Gastrocnemius medialis (tissue), 4 donors: ENCODE measurements around the gene VASN. TPM values are rescaled to one million over a fixed set of nuclear protein-coding genes. Genes with fewer than 3 reads are reported as not detected.

Source experiments
- ATAC-seq, 2 donors: fragments of 150-250 bp; one replicate each; pipeline ENCODE4 v1.9.1; 2016
- DNase-seq, 2 donors: peaks; one replicate each; pipeline ENCODE4 v3.0.0-alpha.2; 2019
- H3K27ac ChIP-seq, 4 donors: fragments of 200-600 bp; sonication (generic); 1 replicate in 1 of 4; 2 replicates in 3 of 4; pipeline ENCODE4 v1.5.1; 2016 to 2018; ENCODE audit warnings: mild to moderate bottlenecking in 2 of 4, moderate library complexity in 1 of 4
- H3K27me3 ChIP-seq, 3 donors: fragments of 200-600 bp; sonication (generic) in 2 of 3; 1 replicate in 1 of 3; 2 replicates in 2 of 3; pipeline versions ENCODE4 v1.5.1 to v1.6.0; 2016 to 2019; ENCODE audit warnings: mild to moderate bottlenecking in 1 of 3, moderate library complexity in 1 of 3
- H3K36me3 ChIP-seq, 2 donors: fragments of 200-600 bp; sonication (generic) in 1 of 2; one replicate each; pipeline ENCODE4 v1.5.1; 2017 to 2018
- H3K4me1 ChIP-seq, 2 donors: fragments of 200-600 bp; sonication (generic) in 1 of 2; one replicate each; pipeline ENCODE4 v1.5.1; 2016 to 2017; ENCODE audit warnings: mild to moderate bottlenecking in 2 of 2
- H3K4me3 ChIP-seq, 4 donors: fragments of 200-600 bp; sonication (generic) in 3 of 4; 1 replicate in 1 of 4; 2 replicates in 3 of 4; pipeline ENCODE4 v1.5.1; 2016 to 2019; ENCODE audit warnings: mild to moderate bottlenecking in 2 of 4
- H3K9me3 ChIP-seq, 3 donors: fragments of 200-600 bp; sonication (generic) in 2 of 3; 1 replicate in 1 of 3; 2 replicates in 2 of 3; pipeline ENCODE4 v1.5.1; 2016 to 2019
- POLR2A ChIP-seq, 2 donors: fragments of 450-650 bp; IDR thresholded peaks; one replicate each; pipeline ENCODE4 v1.6.1; 2017; ENCODE audit warnings: antibody characterized with exemption in 2 of 2, mild to moderate bottlenecking in 2 of 2, moderate library complexity in 2 of 2
- in situ Hi-C, 4 donors: fragments of 200-750 bp; cut with MboI; loops; one replicate each; pipeline versions ENCODE4 v1.15.0 to v1.8.0; 2017; ENCODE audit warnings: low sequenced_read_pairs in 4 of 4
- intact Hi-C: fragments of 100-400 bp; cut with DNase I; formaldehyde crosslinking; loops from one replicate; pipeline ENCODE4 v1.15.1; 2023; ENCODE audit warnings: low total_unique reads
- total RNA-seq, 4 donors: library from RNA; depleted of rRNA; stranded (reverse); fragments of >200 nt; gene quantifications; one replicate each; pipeline versions ENCODE4 v1.1.0 to v1.2.3, GENCODE V29; 2016
- TF ChIP-seq, protein P1 (sequence below), 5 experiments: fragments of 450-650 bp in 3 of 5; fragments of 200-600 bp in 2 of 5; sonication (generic) in 2 of 5; IDR thresholded peaks in 4 of 5; conservative IDR thresholded peaks in 1 of 5; 1 replicate in 4 of 5; 2 replicates in 1 of 5; pipeline ENCODE4 v1.5.1; 2016 to 2019; ENCODE audit warnings: antibody characterized with exemption in 5 of 5, mild to moderate bottlenecking in 3 of 5, moderate library complexity in 3 of 5

VASN gene
- total RNA-seq, 4 donors from 2014 or later, result 2.4 to 12.8 (median 3.7) TPM

DNA sequence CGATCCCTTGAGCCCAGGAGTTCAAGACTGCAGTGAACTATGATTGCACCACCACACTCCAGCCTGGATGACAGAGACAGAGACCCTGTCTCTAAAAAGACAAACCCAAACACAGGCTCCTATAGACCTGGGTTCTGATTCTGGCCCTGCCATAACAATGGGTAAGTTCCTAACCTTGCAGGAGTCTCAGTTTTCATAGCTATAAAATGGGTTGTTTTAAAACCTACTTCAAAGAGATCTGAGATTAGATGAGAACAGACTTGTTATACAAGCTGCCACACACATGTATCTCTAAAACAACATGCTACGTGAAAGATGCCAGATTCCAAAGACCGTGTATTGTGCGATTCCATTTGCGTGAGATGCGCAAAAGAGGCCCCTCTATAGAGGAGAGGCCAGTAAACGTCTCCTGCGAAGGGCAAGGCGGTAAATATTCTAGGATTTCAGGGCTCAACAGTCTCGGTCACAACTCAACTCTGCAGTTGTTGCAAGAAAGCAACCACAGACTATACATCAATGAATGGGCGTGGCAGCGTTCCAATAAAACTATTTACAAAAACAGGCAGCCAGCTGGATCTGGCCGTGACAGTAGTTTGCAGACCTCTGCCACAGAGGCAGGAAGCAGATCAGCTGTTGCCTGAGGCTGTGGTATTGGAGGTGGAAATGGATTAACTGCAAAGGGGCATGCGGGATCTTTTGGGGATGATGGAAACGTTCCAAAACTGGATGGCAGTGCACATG is 38.9 kb downstream of the VASN start:
- ATAC-seq (no peak), DNase-seq (no peak)
- Histone ChIP-seq H3K27me3 (no peaks in the 10 kb centered on the region), H3K4me1 (peaks cover 0 to 11% of the 10 kb centered on the region in 2 donors), H3K4me3 (no peak overlapping the region), H3K36me3 (peaks cover 0 to 18% of the 10 kb centered on the region in 2 donors), H3K9me3 (no peaks in the 10 kb centered on the region), H3K27ac (no peak overlapping the region)
- intact Hi-C loops, result no loop called here
- in situ Hi-C loops, result loop anchor here in 3 of 4 donors (10.0 kb wide), 2 partner anchors 56 to 126 kb away; partner anchors contain the start of gene PAM16 (in 2 of the 3)
- TF ChIP-seq, protein P1, sequence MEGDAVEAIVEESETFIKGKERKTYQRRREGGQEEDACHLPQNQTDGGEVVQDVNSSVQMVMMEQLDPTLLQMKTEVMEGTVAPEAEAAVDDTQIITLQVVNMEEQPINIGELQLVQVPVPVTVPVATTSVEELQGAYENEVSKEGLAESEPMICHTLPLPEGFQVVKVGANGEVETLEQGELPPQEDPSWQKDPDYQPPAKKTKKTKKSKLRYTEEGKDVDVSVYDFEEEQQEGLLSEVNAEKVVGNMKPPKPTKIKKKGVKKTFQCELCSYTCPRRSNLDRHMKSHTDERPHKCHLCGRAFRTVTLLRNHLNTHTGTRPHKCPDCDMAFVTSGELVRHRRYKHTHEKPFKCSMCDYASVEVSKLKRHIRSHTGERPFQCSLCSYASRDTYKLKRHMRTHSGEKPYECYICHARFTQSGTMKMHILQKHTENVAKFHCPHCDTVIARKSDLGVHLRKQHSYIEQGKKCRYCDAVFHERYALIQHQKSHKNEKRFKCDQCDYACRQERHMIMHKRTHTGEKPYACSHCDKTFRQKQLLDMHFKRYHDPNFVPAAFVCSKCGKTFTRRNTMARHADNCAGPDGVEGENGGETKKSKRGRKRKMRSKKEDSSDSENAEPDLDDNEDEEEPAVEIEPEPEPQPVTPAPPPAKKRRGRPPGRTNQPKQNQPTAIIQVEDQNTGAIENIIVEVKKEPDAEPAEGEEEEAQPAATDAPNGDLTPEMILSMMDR (IDR thresholded peaks at IDR 0.05 in 4 of 5, conservative IDR thresholded peaks at IDR 0.05 in 1 of 5), result no peak
- TF ChIP-seq POLR2A (IDR thresholded peaks at IDR 0.05), result no peak

DNA sequence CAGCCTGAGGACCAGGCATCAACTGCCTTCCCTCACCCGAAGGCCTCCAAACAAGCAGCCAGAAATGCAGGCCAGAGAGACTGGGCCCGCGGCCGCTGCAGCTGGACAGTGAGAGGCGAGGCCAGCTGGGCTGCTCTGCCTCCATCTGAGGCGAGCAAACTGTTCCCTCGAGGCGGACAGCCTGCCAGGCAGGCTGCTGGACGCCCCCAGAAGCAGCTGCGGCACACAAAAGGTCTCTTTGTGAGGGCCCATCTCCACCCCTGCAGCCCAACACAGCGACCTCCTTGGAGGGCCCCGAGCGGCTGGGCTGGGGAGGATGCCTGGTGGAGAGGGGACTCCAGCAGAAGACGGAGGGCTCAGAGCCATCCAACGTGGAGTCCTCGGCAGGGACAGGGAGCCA is 40.0 kb downstream of the VASN start:
- DNase-seq, result no peak
- Histone ChIP-seq H3K9me3 (no peaks in the 10 kb centered on the region), H3K27me3 (no peaks in the 10 kb centered on the region), H3K27ac (peak overlapping the region in 1 of 4 donors; percentile 18), H3K4me3 (no peak overlapping the region), H3K36me3 (peaks cover 0 to 9% of the 10 kb centered on the region in 2 donors), H3K4me1 (peaks cover 0 to 13% of the 10 kb centered on the region in 2 donors)
- ATAC-seq, result no peak
- intact Hi-C loops (no loop called here), in situ Hi-C loops (loop anchor here in 3 of 4 donors (10.0 kb wide), 2 partner anchors 57 to 127 kb away; partner anchors contain the start of gene PAM16 (in 2 of the 3))
- no peak for TF ChIP-seq POLR2A (IDR thresholded peaks at IDR 0.05)
- TF ChIP-seq, protein P1 (IDR thresholded peaks at IDR 0.05 in 4 of 5, conservative IDR thresholded peaks at IDR 0.05 in 1 of 5), result no peak

DNA sequence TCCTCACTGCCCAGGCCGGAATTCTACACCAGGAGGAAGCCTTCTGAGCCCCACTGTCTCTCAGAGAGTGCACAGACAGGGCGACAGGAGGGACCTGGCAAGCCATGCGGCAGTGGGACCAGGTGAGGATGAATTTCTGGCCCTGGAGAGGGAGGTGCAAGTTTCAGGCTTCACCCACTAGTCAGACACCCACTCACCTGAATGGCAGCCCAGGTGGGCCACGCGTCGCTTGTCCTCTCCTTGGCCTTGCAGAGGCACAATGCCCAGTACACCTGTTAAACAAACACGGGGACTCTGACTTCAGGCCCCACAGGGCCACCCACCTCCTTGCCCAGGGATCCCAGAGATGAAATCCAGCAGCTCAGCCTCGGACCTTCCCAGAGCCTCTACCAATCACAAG is 40.5 kb downstream of the VASN start:
- no peak for DNase-seq
- TF ChIP-seq POLR2A (IDR thresholded peaks at IDR 0.05), result no peak
- TF ChIP-seq, protein P1 (IDR thresholded peaks at IDR 0.05 in 4 of 5, conservative IDR thresholded peaks at IDR 0.05 in 1 of 5), result no peak
- H3K9me3 ChIP-seq, result no peaks in the 10 kb centered on the region
- in situ Hi-C loops (loop anchor here in 3 of 4 donors (10.0 kb wide), 2 partner anchors 57 to 127 kb away; partner anchors contain the start of gene PAM16 (in 2 of the 3)), intact Hi-C loops (no loop called here)
- H3K36me3 ChIP-seq, result peaks cover 0 to 5% of the 10 kb centered on the region in 2 donors
- no peak overlapping the region for H3K4me3 ChIP-seq
- peaks cover 0 to 13% of the 10 kb centered on the region in 2 donors for H3K4me1 ChIP-seq
- no peaks in the 10 kb centered on the region for H3K27me3 ChIP-seq
- H3K27ac ChIP-seq, result no peak overlapping the region
- ATAC-seq, result no peak

DNA sequence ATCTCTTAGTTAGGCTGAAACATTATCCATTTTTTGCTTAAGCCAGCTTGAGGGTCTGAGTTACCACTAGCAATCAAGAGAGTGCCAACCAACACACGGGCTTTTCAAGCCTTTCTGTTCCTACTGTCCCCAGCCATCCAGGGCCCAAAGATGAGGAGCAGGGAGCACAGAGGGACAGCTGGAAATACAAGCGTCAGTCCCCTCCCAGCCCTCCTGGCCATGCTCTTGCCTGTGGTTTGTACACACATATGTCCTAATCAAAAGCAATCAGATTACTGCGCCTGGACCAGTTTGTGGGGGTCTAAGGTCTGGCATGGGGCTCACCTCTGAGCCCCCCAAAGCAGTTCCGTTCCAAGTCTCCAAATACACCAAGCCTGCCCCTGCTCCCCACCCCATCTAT is 41.2 kb downstream of the VASN start:
- ATAC-seq, result no peak
- no peaks in the 10 kb centered on the region for H3K27me3 ChIP-seq
- TF ChIP-seq, protein P1 (IDR thresholded peaks at IDR 0.05 in 4 of 5, conservative IDR thresholded peaks at IDR 0.05 in 1 of 5), result no peak
- TF ChIP-seq POLR2A (IDR thresholded peaks at IDR 0.05), result no peak
- peaks cover 3 to 13% of the 10 kb centered on the region in 2 donors for H3K4me1 ChIP-seq
- in situ Hi-C loops, result loop anchor here in 3 of 4 donors (10.0 kb wide), 2 partner anchors 58 to 128 kb away; partner anchors contain the start of gene PAM16 (in 2 of the 3)
- no peak overlapping the region for H3K27ac ChIP-seq
- no peaks in the 10 kb centered on the region for H3K9me3 ChIP-seq
- intact Hi-C loops, result no loop called here
- H3K36me3 ChIP-seq, result no peaks in the 10 kb centered on the region
- no peak for DNase-seq
- no peak overlapping the region for H3K4me3 ChIP-seq
